ENCODE measurements around the gene OR10G8. TPM values are rescaled to one million over a fixed set of nuclear protein-coding genes. Genes with fewer than 3 reads are reported as not detected.

OR10G8 gene
- total RNA-seq, 1 experiment from 2014 or later, result not detected

GRCh38 chr11:124039557-124039956 is 13.0 kb downstream of the OR10G8 start:
- Histone ChIP-seq H3K4me2 (no peak overlapping the region), H3K36me3 (ENCODE audit: low read depth) (no peaks in the 10 kb centered on the region), H4K20me1 (ENCODE audit: insufficient read depth) (no peaks in the 10 kb centered on the region), H3K4me3 (no peak overlapping the region), H2AFZ (no peak overlapping the region), H3F3A (ENCODE audit: insufficient read depth, low read depth) (no peaks in the 10 kb centered on the region), H3K27me3 (ENCODE audit: insufficient read depth, low read depth) (peaks cover 13% of the 10 kb centered on the region; the same call in 1 of the 2 replicates), H3K79me2 (ENCODE audit: low read depth) (no peaks in the 10 kb centered on the region), H3K4me1 (replicated peaks; ENCODE audit: insufficient read depth) (no peaks in the 10 kb centered on the region), H3K27ac (no peak overlapping the region), H3K9me3 (ENCODE audit: insufficient read depth, low read depth) (no peaks in the 10 kb centered on the region), H3K9me2 (ENCODE audit: insufficient read depth) (peaks cover 5% of the 10 kb centered on the region; the same call in 1 of the 2 replicates)
- intact Hi-C loops (cut with micrococcal nuclease; ENCODE audit: unreplicated experiment), result no loop called here
- ChIA-PET CTCF (no interaction called here), POLR2A (ENCODE audit: unreplicated experiment) (no interaction called here)
- TF ChIP-seq EZH2 (IDR thresholded peaks at IDR 0.05; ENCODE audit: low read depth) (no peak), CTCF (conservative IDR thresholded peaks at IDR 0.05) (no peak)
- no TSS peak for BruUV-seq (replicated peaks)
- DNase-seq, result no peak

GRCh38 chr11:124041254-124041653 is 14.7 kb downstream of the OR10G8 start, which contains the start of gene OR10G7:
OR10G7 (minus strand) TSS chr11:124041325; CDS start chr11:124039001, 2,324 bp downstream.
- DNase-seq, result no peak
- H3K9me3 ChIP-seq (ENCODE audit: insufficient read depth, low read depth), result no peaks in the 10 kb centered on the region
- H3K9me2 ChIP-seq (ENCODE audit: insufficient read depth), result peaks cover 1% of the 10 kb centered on the region; the same call in 1 of the 2 replicates
- no peaks in the 10 kb centered on the region for H3K79me2 ChIP-seq (ENCODE audit: low read depth)
- intact Hi-C loops (cut with micrococcal nuclease; ENCODE audit: unreplicated experiment), result no loop called here
- no peaks in the 10 kb centered on the region for H3K4me1 ChIP-seq (replicated peaks; ENCODE audit: insufficient read depth)
- peaks cover 13% of the 10 kb centered on the region; the same call in 1 of the 2 replicates for H3K27me3 ChIP-seq (ENCODE audit: insufficient read depth, low read depth)
- H3K4me2 ChIP-seq, result no peak within 1 kb of the TSS
- POLR2A ChIA-PET (ENCODE audit: unreplicated experiment), result no interaction called here
- no TSS peak for BruUV-seq (replicated peaks)
- H3K36me3 ChIP-seq (ENCODE audit: low read depth), result no peaks in the 10 kb centered on the region
- H3K4me3 ChIP-seq, result no peak within 1 kb of the TSS
- TF ChIP-seq EZH2 (IDR thresholded peaks at IDR 0.05; ENCODE audit: low read depth) (no peak), CTCF (conservative IDR thresholded peaks at IDR 0.05) (no peak)
- CTCF ChIA-PET, result no interaction called here
- no peaks in the 10 kb centered on the region for H3F3A ChIP-seq (ENCODE audit: insufficient read depth, low read depth)
- H2AFZ ChIP-seq, result no peak within 1 kb of the TSS
- H4K20me1 ChIP-seq (ENCODE audit: insufficient read depth), result no peaks in the 10 kb centered on the region
- H3K27ac ChIP-seq, result no peak within 1 kb of the TSS

- no peaks in the 10 kb centered on the region for H3K4me1 ChIP-seq (replicated peaks; ENCODE audit: insufficient read depth)
- CTCF ChIA-PET, result no interaction called here
These were observed 16.8 kb downstream of the OR10G8 start for GRCh38 chr11:124043420-124043819.

More at GRCh38 chr11:124043420-124043819, 16.8 kb downstream of the OR10G8 start:
- no peaks in the 10 kb centered on the region for H3K36me3 ChIP-seq (ENCODE audit: low read depth)
- DNase-seq, result no peak
- H3K27ac ChIP-seq, result no peak overlapping the region
- H3K9me2 ChIP-seq (ENCODE audit: insufficient read depth), result no peaks in the 10 kb centered on the region
- no peak overlapping the region for H3K4me2 ChIP-seq
- POLR2A ChIA-PET (ENCODE audit: unreplicated experiment), result interaction anchor here (0.6 kb wide), 1 partner anchor 189 kb away, joined by 3 read pairs; no protein-coding TSS in a partner anchor
- no peaks in the 10 kb centered on the region for H3K9me3 ChIP-seq (ENCODE audit: insufficient read depth, low read depth)
- no peak overlapping the region for H3K4me3 ChIP-seq
- no peaks in the 10 kb centered on the region for H3K79me2 ChIP-seq (ENCODE audit: low read depth)
- no peaks in the 10 kb centered on the region for H4K20me1 ChIP-seq (ENCODE audit: insufficient read depth)
- no peaks in the 10 kb centered on the region for H3F3A ChIP-seq (ENCODE audit: insufficient read depth, low read depth)
- BruUV-seq (replicated peaks), result no TSS peak
- intact Hi-C loops (cut with micrococcal nuclease; ENCODE audit: unreplicated experiment), result no loop called here
- peaks cover 13% of the 10 kb centered on the region; the same call in 1 of the 2 replicates for H3K27me3 ChIP-seq (ENCODE audit: insufficient read depth, low read depth)
- no peak overlapping the region for H2AFZ ChIP-seq
- no peak for TF ChIP-seq CTCF (conservative IDR thresholded peaks at IDR 0.05)
- TF ChIP-seq EZH2 (IDR thresholded peaks at IDR 0.05; ENCODE audit: low read depth), result no peak
